HL-60 (cell line): ENCODE measurements around the gene PDCD6IP.
A peak's percentile ranks its signal among the peaks of the same experiment; 100 is the strongest.

Source experiments
- CTCF ChIP-seq: IDR thresholded peaks from one replicate; pipeline ENCODE4 v1.5.1; 2011; ENCODE audit warnings: low read length, control low read depth, inconsistent platforms; ENCODE audit not compliant: insufficient read depth
- POLR2AphosphoS5 ChIP-seq: IDR thresholded peaks from 2 replicates; pipeline ENCODE4 v1.6.1; 2012; ENCODE audit warnings: low read depth
- SPI1 ChIP-seq: IDR thresholded peaks from 2 replicates; pipeline ENCODE4 v1.6.1; 2012; ENCODE audit warnings: low read depth, mild to moderate bottlenecking, borderline replicate concordance
- TF ChIP-seq, protein P1 (sequence below): IDR thresholded peaks from 2 replicates; pipeline ENCODE4 v1.6.1; 2012; ENCODE audit warnings: low read depth; ENCODE audit not compliant: insufficient replicate concordance

- peak; percentile 72; the same call in 1 of the 2 replicates for TF ChIP-seq SPI1
- no peak for TF ChIP-seq CTCF
- TF ChIP-seq POLR2AphosphoS5 = no peak; the same call in 1 of the 2 replicates
- TF ChIP-seq, protein P1, sequence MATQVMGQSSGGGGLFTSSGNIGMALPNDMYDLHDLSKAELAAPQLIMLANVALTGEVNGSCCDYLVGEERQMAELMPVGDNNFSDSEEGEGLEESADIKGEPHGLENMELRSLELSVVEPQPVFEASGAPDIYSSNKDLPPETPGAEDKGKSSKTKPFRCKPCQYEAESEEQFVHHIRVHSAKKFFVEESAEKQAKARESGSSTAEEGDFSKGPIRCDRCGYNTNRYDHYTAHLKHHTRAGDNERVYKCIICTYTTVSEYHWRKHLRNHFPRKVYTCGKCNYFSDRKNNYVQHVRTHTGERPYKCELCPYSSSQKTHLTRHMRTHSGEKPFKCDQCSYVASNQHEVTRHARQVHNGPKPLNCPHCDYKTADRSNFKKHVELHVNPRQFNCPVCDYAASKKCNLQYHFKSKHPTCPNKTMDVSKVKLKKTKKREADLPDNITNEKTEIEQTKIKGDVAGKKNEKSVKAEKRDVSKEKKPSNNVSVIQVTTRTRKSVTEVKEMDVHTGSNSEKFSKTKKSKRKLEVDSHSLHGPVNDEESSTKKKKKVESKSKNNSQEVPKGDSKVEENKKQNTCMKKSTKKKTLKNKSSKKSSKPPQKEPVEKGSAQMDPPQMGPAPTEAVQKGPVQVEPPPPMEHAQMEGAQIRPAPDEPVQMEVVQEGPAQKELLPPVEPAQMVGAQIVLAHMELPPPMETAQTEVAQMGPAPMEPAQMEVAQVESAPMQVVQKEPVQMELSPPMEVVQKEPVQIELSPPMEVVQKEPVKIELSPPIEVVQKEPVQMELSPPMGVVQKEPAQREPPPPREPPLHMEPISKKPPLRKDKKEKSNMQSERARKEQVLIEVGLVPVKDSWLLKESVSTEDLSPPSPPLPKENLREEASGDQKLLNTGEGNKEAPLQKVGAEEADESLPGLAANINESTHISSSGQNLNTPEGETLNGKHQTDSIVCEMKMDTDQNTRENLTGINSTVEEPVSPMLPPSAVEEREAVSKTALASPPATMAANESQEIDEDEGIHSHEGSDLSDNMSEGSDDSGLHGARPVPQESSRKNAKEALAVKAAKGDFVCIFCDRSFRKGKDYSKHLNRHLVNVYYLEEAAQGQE = no peak
Measured at GRCh38 chr3:33799202-33799551, 747 bp downstream of the PDCD6IP start.
